ENCODE results near the gene COBL.
"Not testable (repeated sequence)": the region's sequence is repeated elsewhere in the genome, so short reads cannot be mapped to it uniquely, and the experiment has no call there.

Gene COBL

GRCh38 chr7:51228386-51228958 lies 88.1 kb downstream of the COBL start:
- no peak for DNase-seq

GRCh38 chr7:51227861-51228260 lies 88.7 kb downstream of the COBL start:
- DNase-seq = no peak

GRCh38 chr7:51226916-51227535 lies 89.6 kb downstream of the COBL start:
- no peak for DNase-seq

GRCh38 chr7:51226063-51226755 lies 90.4 kb downstream of the COBL start:
- DNase-seq = no peak

GRCh38 chr7:51224811-51225595 lies 91.6 kb downstream of the COBL start:
- peak; percentile 20 for DNase-seq

- DNase-seq = no peak
Measured at GRCh38 chr7:51223505-51223904, 93.1 kb downstream of the COBL start.

GRCh38 chr7:51222916-51223315 lies 93.7 kb downstream of the COBL start:
- no peak for DNase-seq

- peak; percentile 55 for DNase-seq
Measured at GRCh38 chr7:51220226-51220625, 96.4 kb downstream of the COBL start.

- DNase-seq = peak; percentile 93
Measured at GRCh38 chr7:51219261-51219988, 97.2 kb downstream of the COBL start.

GRCh38 chr7:51217804-51218203 lies 98.8 kb downstream of the COBL start:
- no peak for DNase-seq

GRCh38 chr7:51214098-51214497 lies 102.5 kb downstream of the COBL start:
- no peak for DNase-seq

- no peak for DNase-seq
Measured at GRCh38 chr7:51213618-51214017, 103.0 kb downstream of the COBL start.

GRCh38 chr7:51210766-51211165 lies 105.8 kb downstream of the COBL start:
- DNase-seq = no peak

- DNase-seq = no peak
Measured at GRCh38 chr7:51209426-51209825, 107.2 kb downstream of the COBL start.

- not testable (repeated sequence) for DNase-seq
Measured at GRCh38 chr7:51208125-51208524, 108.5 kb downstream of the COBL start.

GRCh38 chr7:51198654-51199053 lies 118.0 kb downstream of the COBL start:
- DNase-seq = no peak

GRCh38 chr7:51190969-51191368 lies 125.6 kb downstream of the COBL start:
- no peak for DNase-seq

GRCh38 chr7:51189777-51190176 lies 126.8 kb downstream of the COBL start:
- no peak for DNase-seq

- no peak for DNase-seq
Measured at GRCh38 chr7:51188987-51189386, 127.6 kb downstream of the COBL start.

- DNase-seq = peak; percentile 74
Measured at GRCh38 chr7:51187941-51188340, 128.7 kb downstream of the COBL start.

- no peak for DNase-seq
Measured at GRCh38 chr7:51186531-51186930, 130.1 kb downstream of the COBL start.

- DNase-seq = no peak
Measured at GRCh38 chr7:51182636-51183166, 133.9 kb downstream of the COBL start.

- DNase-seq = no peak
Measured at GRCh38 chr7:51180092-51180491, 136.5 kb downstream of the COBL start.
